Measurements from ENCODE around the gene GPR62.

Gene GPR62

DNA sequence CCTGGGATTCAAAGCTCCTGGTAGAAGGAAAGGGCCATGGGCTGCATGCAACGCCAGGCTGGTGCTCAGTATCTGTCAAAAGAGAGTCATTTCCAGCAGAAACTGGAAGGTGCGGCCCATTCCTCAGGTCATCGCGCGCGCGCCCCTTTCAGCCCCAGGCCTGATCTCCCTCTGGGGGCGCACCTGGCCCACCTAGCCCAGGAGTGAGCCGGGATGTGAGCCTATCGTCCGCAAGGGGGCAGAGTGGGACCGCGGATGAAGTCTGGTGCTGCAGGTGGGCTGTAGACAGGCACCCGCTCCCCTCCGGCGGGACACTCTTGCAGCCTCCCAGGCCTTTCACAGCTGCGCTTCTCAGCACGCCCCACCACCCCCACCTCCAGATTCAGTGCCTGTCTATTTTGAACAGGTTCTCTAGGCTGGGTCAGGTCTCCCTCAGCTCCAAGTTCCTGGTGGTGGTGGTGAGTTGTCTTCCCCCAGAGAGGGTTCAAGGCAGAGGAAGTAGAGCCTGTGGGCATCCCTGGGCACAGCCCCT is 46.3 kb downstream of the GPR62 start:
- no peaks in the 10 kb centered on the region for H3K9me3 ChIP-seq
- TF ChIP-seq, protein P1, sequence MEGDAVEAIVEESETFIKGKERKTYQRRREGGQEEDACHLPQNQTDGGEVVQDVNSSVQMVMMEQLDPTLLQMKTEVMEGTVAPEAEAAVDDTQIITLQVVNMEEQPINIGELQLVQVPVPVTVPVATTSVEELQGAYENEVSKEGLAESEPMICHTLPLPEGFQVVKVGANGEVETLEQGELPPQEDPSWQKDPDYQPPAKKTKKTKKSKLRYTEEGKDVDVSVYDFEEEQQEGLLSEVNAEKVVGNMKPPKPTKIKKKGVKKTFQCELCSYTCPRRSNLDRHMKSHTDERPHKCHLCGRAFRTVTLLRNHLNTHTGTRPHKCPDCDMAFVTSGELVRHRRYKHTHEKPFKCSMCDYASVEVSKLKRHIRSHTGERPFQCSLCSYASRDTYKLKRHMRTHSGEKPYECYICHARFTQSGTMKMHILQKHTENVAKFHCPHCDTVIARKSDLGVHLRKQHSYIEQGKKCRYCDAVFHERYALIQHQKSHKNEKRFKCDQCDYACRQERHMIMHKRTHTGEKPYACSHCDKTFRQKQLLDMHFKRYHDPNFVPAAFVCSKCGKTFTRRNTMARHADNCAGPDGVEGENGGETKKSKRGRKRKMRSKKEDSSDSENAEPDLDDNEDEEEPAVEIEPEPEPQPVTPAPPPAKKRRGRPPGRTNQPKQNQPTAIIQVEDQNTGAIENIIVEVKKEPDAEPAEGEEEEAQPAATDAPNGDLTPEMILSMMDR (IDR thresholded peaks at IDR 0.05) = peak; percentile 84
- H3K27me3 ChIP-seq = peaks cover 4% of the 10 kb centered on the region
- peaks cover 0 to 5% of the 10 kb centered on the region in 2 experiments for H3K4me1 ChIP-seq (ENCODE audit: control insufficient read depth in 1 of 2, insufficient read depth in 1 of 2, low read depth in 1 of 2, low read length in 1 of 2)
- no peak overlapping the region for H3K27ac ChIP-seq
- no peak overlapping the region for H3K4me3 ChIP-seq (ENCODE audit: low read depth in 1 of 2, low read length in 1 of 2)
- H3K36me3 ChIP-seq = no peaks in the 10 kb centered on the region

DNA sequence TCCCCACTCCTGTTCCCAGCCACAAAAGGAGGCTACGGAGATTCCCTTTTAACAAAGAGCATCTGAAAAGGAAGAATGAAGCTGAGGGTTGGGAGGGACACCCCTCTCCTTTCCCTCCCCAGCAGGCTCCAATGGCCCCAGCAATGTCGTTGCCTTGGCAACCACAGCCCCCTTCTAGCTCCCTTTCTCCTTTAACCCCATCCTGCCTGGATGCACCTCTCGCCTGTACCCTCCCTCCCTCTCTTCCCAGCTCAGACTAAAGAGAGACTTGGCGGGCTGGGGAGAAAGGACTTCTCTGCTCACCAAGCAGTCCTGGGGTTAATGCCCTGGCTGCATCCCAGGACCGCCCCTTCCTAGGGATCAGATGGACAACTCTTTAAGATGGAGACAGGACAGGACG is 47.6 kb downstream of the GPR62 start:
- TF ChIP-seq, protein P1 (IDR thresholded peaks at IDR 0.05) = no peak
- Histone ChIP-seq H3K36me3 (no peaks in the 10 kb centered on the region), H3K9me3 (no peaks in the 10 kb centered on the region), H3K4me3 (ENCODE audit: low read depth in 1 of 2, low read length in 1 of 2) (no peak overlapping the region), H3K4me1 (ENCODE audit: control insufficient read depth in 1 of 2, insufficient read depth in 1 of 2, low read depth in 1 of 2, low read length in 1 of 2) (peaks cover 0 to 5% of the 10 kb centered on the region in 2 experiments), H3K27ac (no peak overlapping the region), H3K27me3 (peaks cover 4% of the 10 kb centered on the region)

DNA sequence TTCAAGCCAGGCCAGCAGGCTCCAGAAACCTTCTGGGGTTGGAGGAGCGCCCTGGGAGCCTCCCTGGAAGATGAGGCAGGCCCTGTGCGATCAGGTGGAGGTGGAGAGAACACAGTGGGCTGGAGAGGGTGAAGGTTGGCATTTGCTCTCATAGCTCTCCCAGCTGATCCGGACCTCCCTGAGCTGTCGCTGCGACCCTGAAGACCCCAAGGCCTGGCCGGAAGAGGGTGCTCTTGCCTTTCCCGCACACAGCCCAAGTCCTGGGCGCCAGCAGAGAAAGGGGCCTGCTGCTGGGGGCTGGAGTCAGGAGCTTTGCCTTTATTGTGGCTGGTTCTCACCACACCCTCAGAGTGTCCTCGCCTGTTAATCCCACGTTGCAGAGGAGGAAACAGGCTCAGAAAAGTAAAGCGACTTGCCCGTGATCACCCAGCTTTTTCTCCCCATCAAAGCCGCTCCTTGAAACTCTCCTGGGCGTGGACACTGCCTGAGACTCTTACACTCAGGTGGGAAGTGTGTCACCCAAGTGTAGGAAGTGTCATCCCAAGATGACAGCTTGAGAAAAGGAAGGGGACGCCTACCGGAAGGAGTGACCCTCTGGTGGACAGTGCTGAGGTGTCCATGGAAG is 49.1 kb downstream of the GPR62 start:
- H3K4me3 ChIP-seq (ENCODE audit: low read depth in 1 of 2, low read length in 1 of 2) = no peak overlapping the region

DNA sequence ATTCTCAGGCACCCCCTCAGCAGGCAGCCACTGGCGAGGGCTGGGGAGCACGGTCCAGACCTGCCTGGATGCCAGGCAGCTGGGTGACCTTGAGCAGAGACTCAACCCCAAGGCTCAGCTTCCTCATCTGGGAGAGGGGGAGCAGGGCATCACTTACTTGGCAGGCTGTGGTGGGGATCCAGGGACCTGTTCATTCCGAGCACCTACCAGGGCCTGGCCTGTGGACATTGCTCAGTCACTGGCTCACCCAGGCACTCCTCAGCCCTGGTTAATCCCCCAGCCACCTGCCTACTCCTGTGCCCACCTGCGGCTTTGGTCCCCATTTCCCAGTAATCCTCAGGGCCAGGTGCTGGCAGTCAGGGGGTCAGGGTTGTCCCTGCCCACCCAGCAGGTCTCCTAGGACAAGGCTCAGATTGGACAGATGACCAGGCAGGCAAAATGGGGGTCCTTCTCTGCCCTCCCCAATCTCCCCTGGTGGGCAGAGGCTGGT is 49.8 kb downstream of the GPR62 start:
- TF ChIP-seq, protein P1 (IDR thresholded peaks at IDR 0.05) = no peak
- Histone ChIP-seq H3K4me3 (ENCODE audit: low read depth in 1 of 2, low read length in 1 of 2) (no peak overlapping the region), H3K4me1 (ENCODE audit: control insufficient read depth in 1 of 2, insufficient read depth in 1 of 2, low read depth in 1 of 2, low read length in 1 of 2) (peaks cover 0 to 5% of the 10 kb centered on the region in 2 experiments), H3K27ac (no peak overlapping the region), H3K36me3 (no peaks in the 10 kb centered on the region), H3K9me3 (no peaks in the 10 kb centered on the region), H3K27me3 (no peaks in the 10 kb centered on the region)

More for the DNA sequence above, 49.1 kb downstream of the GPR62 start:
- Histone ChIP-seq H3K27ac (no peak overlapping the region), H3K9me3 (no peaks in the 10 kb centered on the region), H3K36me3 (no peaks in the 10 kb centered on the region), H3K4me1 (ENCODE audit: control insufficient read depth in 1 of 2, insufficient read depth in 1 of 2, low read depth in 1 of 2, low read length in 1 of 2) (peaks cover 0 to 5% of the 10 kb centered on the region in 2 experiments), H3K27me3 (no peaks in the 10 kb centered on the region)
- TF ChIP-seq, protein P1 (IDR thresholded peaks at IDR 0.05) = no peak

DNA sequence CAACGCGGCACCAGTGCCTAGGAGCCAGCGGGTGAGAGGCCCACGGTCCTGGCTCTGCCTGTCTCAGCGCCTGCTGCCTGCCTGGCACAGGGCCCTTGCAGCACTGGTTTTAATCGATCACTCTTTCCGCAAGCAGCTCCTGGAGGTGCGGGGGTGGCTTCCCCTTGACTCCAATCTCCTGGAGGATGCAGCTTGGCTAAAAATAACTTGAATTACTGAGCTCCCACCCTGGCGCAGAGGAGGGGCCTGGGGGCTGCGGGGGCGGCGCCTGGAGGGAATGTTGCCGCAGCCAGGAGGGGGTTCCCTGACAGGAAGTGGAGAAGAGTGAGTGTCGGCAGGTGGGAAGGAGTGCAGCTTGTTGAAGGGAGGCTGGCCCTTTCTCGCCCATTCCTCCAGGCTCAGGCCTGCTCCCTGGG is 50.4 kb downstream of the GPR62 start:
- Histone ChIP-seq H3K27me3 (no peaks in the 10 kb centered on the region), H3K36me3 (no peaks in the 10 kb centered on the region), H3K27ac (no peak overlapping the region), H3K9me3 (no peaks in the 10 kb centered on the region), H3K4me1 (ENCODE audit: control insufficient read depth in 1 of 2, insufficient read depth in 1 of 2, low read depth in 1 of 2, low read length in 1 of 2) (peaks cover 0 to 5% of the 10 kb centered on the region in 2 experiments), H3K4me3 (ENCODE audit: low read depth in 1 of 2, low read length in 1 of 2) (no peak overlapping the region)
- TF ChIP-seq, protein P1 (IDR thresholded peaks at IDR 0.05) = no peak

Data from neutrophil (primary cell).